Endothelial cell of umbilical vein (primary cell): ENCODE data around the gene FHOD3. TPM values are rescaled to one million over a fixed set of nuclear protein-coding genes. Genes with fewer than 3 reads are reported as not detected.

Experiments
- BruUV-seq: library from RNA; stranded (reverse); fragments of 400-500 nt; replicated peaks from 2 replicates; lab custom pipeline; 2021; lab: Mats Ljungman, UMichigan
- CTCF ChIA-PET: fragments of 300-600, 350-600 bp; sonication (Branson Sonifier 250); formaldehyde crosslinking; loops from one replicate; lab custom pipeline; 2021; ENCODE audit warnings: antibody characterized with exemption, inconsistent platforms; lab: Charles Lee
- POLR2A ChIA-PET: fragments of 300-600, 350-600 bp; sonication (Branson Sonifier 250); formaldehyde crosslinking; loops from one replicate; lab custom pipeline; 2021; ENCODE audit warnings: antibody characterized with exemption, inconsistent platforms; lab: Charles Lee
- DNase-seq: peaks from one replicate; pipeline ENCODE4 v3.0.0-alpha.2; 2011; ENCODE audit warnings: low read depth, low spot score
- FAIRE-seq: peaks from 2 replicates; lab custom pipeline; 2011; peaks lifted over from hg19 to GRCh38; lab: Jason Lieb, UNC
- H2AFZ ChIP-seq: 2 replicates; pipeline ENCODE4 v1.6.0; 2012; ENCODE audit warnings: low read depth, low read length, control low read depth, inconsistent platforms
- H3K27ac ChIP-seq: 2 replicates; pipeline ENCODE4 v1.5.1; 2011; ENCODE audit warnings: low read depth, mild to moderate bottlenecking, control low read depth, low read length, moderate library complexity; ENCODE audit not compliant: insufficient read depth
- H3K27me3 ChIP-seq, 2 experiments: 2 replicates each; pipeline versions ENCODE4 v1.6.0 to v1.6.1; 2011; ENCODE audit warnings: low read length in 2 of 2, mixed read lengths in 1 of 2; ENCODE audit not compliant: control insufficient read depth in 2 of 2, insufficient read depth in 2 of 2
- H3K36me3 ChIP-seq, 2 experiments: 2 replicates in 1 of 2; 3 replicates in 1 of 2; pipeline ENCODE4 v1.5.1; 2011; ENCODE audit warnings: low read length in 2 of 2, mild to moderate bottlenecking in 1 of 2, moderate library complexity in 1 of 2; ENCODE audit not compliant: control insufficient read depth in 2 of 2, insufficient read depth in 2 of 2; ENCODE audit errors: extremely low read depth in 1 of 2
- H3K4me1 ChIP-seq: 3 replicates; pipeline ENCODE4 v1.5.1; 2011; ENCODE audit warnings: mild to moderate bottlenecking, low read length; ENCODE audit not compliant: control insufficient read depth, insufficient read depth; ENCODE audit errors: extremely low read depth
- H3K4me2 ChIP-seq: 2 replicates; pipeline ENCODE4 v1.6.1; 2011; ENCODE audit warnings: low read length, control low read depth, mixed read lengths; ENCODE audit not compliant: insufficient read depth
- H3K4me3 ChIP-seq, 3 experiments: fragments of 200-600 bp in 1 of 3; sonication (generic), shearing (Covaris generic) in 1 of 3; replicated peaks in 1 of 3; 2 replicates each; pipeline ENCODE4 v1.5.1; 2011 to 2016; ENCODE audit warnings: control low read depth in 3 of 3, low read length in 3 of 3, mild to moderate bottlenecking in 2 of 3, inconsistent platforms in 1 of 3, low read depth in 1 of 3, moderate library complexity in 1 of 3; ENCODE audit not compliant: insufficient read depth in 1 of 3
- H3K79me2 ChIP-seq: 2 replicates; pipeline ENCODE4 v1.6.0; 2012; ENCODE audit warnings: low read length, inconsistent platforms; ENCODE audit not compliant: control insufficient read depth, insufficient read depth
- H3K9ac ChIP-seq: replicated peaks from 2 replicates; pipeline ENCODE3; 2011; ENCODE audit warnings: low read length, control low read depth; ENCODE audit not compliant: insufficient read depth; ENCODE audit errors: extremely low read depth
- H3K9me1 ChIP-seq: replicated peaks from 3 replicates; pipeline ENCODE4 v1.6.0; 2011; ENCODE audit warnings: mild to moderate bottlenecking, low read length; ENCODE audit not compliant: control insufficient read depth, insufficient read depth; ENCODE audit errors: extremely low read depth
- H3K9me3 ChIP-seq: replicated peaks from 2 replicates; pipeline ENCODE4 v1.5.1; 2012; ENCODE audit warnings: low read length, inconsistent platforms; ENCODE audit not compliant: control insufficient read depth, insufficient read depth
- H4K20me1 ChIP-seq: replicated peaks from 2 replicates; pipeline ENCODE3; 2011; ENCODE audit warnings: mild to moderate bottlenecking, low read length; ENCODE audit not compliant: control insufficient read depth, insufficient read depth; ENCODE audit errors: extremely low read depth
- CTCF ChIP-seq, 2 donors: IDR thresholded peaks; 1 replicate in 1 of 2; 2 replicates in 1 of 2; pipeline ENCODE4 v1.5.1; 2011; ENCODE audit warnings: low read length in 2 of 2, mild to moderate bottlenecking in 2 of 2, moderate library complexity in 2 of 2, control low read depth in 1 of 2, inconsistent platforms in 1 of 2, low read depth in 1 of 2; ENCODE audit not compliant: insufficient read depth in 1 of 2; ENCODE audit errors: extremely low read depth in 1 of 2
- EZH2 ChIP-seq: IDR thresholded peaks from 2 replicates; pipeline ENCODE4 v1.6.1; 2012; ENCODE audit warnings: borderline replicate concordance, low read depth, mild to moderate bottlenecking, moderate library complexity, low read length, inconsistent platforms; ENCODE audit not compliant: severe bottlenecking
- FOS ChIP-seq: IDR thresholded peaks from 2 replicates; pipeline ENCODE4 v1.6.1; 2011; ENCODE audit warnings: mild to moderate bottlenecking, low read length, moderate library complexity, borderline replicate concordance; ENCODE audit not compliant: insufficient read depth
- GATA2 ChIP-seq: IDR thresholded peaks from 2 replicates; pipeline ENCODE4 v1.7.0; 2011; ENCODE audit warnings: low read depth, mild to moderate bottlenecking, moderate library complexity, mixed read lengths, low read length; ENCODE audit not compliant: insufficient read length, insufficient read depth
- JUN ChIP-seq: IDR thresholded peaks from 2 replicates; pipeline ENCODE4 v1.6.1; 2011; ENCODE audit warnings: borderline replicate concordance, low read depth; ENCODE audit not compliant: insufficient read length, insufficient read depth
- MAX ChIP-seq: IDR thresholded peaks from 2 replicates; pipeline ENCODE4 v1.6.1; 2011; ENCODE audit not compliant: insufficient read depth, insufficient read length
- MYC ChIP-seq: IDR thresholded peaks from one replicate; pipeline ENCODE4 v1.6.1; 2011; ENCODE audit warnings: mild to moderate bottlenecking, low read depth, low read length
- POLR2A ChIP-seq: IDR thresholded peaks from 2 replicates; pipeline ENCODE4 v1.6.1; 2012; ENCODE audit warnings: low read depth, mild to moderate bottlenecking, control low read depth, low read length
- POLR2AphosphoS5 ChIP-seq: IDR thresholded peaks from 2 replicates; pipeline ENCODE4 v1.6.1; 2012; ENCODE audit warnings: low read depth, mild to moderate bottlenecking, control low read depth, low read length, moderate library complexity; ENCODE audit not compliant: insufficient read depth
- dilution Hi-C: fragments of 300-500 bp; cut with MboI; formaldehyde crosslinking; loops from one replicate; pipeline ENCODE4 v1.15.0; 2019; ENCODE audit warnings: low sequenced_read_pairs; ENCODE audit not compliant: extremely low pct_ligation_motif_present
- intact Hi-C: fragments of 100-400 bp; cut with micrococcal nuclease; formaldehyde crosslinking; loops from one replicate; pipeline ENCODE4 v1.10.0; 2022
- polyA plus RNA-seq, 4 experiments: library from polyadenylated mRNA; depleted of rRNA in 3 of 4; stranded (reverse) in 3 of 4; unstranded in 1 of 4; fragments of >200 nt; gene quantifications; 2 replicates each; pipeline versions ENCODE4 v1.2.1 to v1.2.3, GENCODE V29; 2011 to 2012; ENCODE audit warnings: missing spikeins in 1 of 4
- total RNA-seq: library from RNA; stranded (reverse); gene quantifications from 2 replicates; pipeline ENCODE4 v1.2.3, GENCODE V29; 2021

Gene FHOD3
- total and polyA plus RNA-seq, 2 donors (not counting 3 experiments of a cell fraction or from before 2014, with no cell fraction given), result 0.06 to 1.5 TPM

GRCh38 chr18:36638224-36638623 is 340.7 kb downstream of the FHOD3 start:
- Histone ChIP-seq H3K9ac (no peak overlapping the region), H3K27me3 (no peaks in the 10 kb centered on the region), H3K4me3 (no peak overlapping the region), H3K9me1 (no peaks in the 10 kb centered on the region), H4K20me1 (no peaks in the 10 kb centered on the region), H3K27ac (no peak overlapping the region), H3K4me1 (no peaks in the 10 kb centered on the region), H2AFZ (no peak overlapping the region), H3K79me2 (no peaks in the 10 kb centered on the region), H3K36me3 (no peaks in the 10 kb centered on the region), H3K9me3 (no peaks in the 10 kb centered on the region), H3K4me2 (no peak overlapping the region)
- dilution Hi-C loops, result no loop called here
- DNase-seq (no peak), FAIRE-seq (no peak)
- intact Hi-C loops, result loop anchor here (10.0 kb wide), 1 partner anchor 63 kb away; no protein-coding TSS in a partner anchor
- ChIA-PET CTCF (no interaction called here), POLR2A (no interaction called here)
- no TSS peak for BruUV-seq
- TF ChIP-seq FOS (no peak), GATA2 (no peak), MYC (no peak), JUN (no peak), MAX (no peak), POLR2A (no peak), CTCF (IDR thresholded peaks at IDR 0.05; ENCODE audit: extremely low read depth in 1 of 2, insufficient read depth in 1 of 2, low read depth in 1 of 2, low read length in 2 of 2) (no peak), POLR2AphosphoS5 (no peak), EZH2 (no peak)
